Upper lobe of left lung (tissue), 4 donors: ENCODE results near the gene ARID3A.

Source experiments
- EP300 ChIP-seq, 4 donors: sonication (generic); formaldehyde crosslinking; IDR thresholded peaks; one replicate each; pipeline ENCODE4 v1.5.1; 2017; ENCODE audit warnings: antibody characterized with exemption in 4 of 4, control low read depth in 2 of 4
- POLR2A ChIP-seq, 4 donors: fragments of 450-650 bp; IDR thresholded peaks; one replicate each; pipeline ENCODE4 v1.5.1; 2016 to 2017; ENCODE audit warnings: antibody characterized with exemption in 4 of 4, mild to moderate bottlenecking in 2 of 4
- POLR2AphosphoS5 ChIP-seq, 2 donors: sonication (generic); formaldehyde crosslinking; IDR thresholded peaks; one replicate each; pipeline ENCODE4 v1.5.1; 2017; ENCODE audit warnings: antibody characterized with exemption in 2 of 2
- TF ChIP-seq, protein P1 (sequence below), 6 experiments: fragments of 450-650 bp in 4 of 6; fragments of 200-600 bp in 2 of 6; sonication (generic) in 2 of 6; IDR thresholded peaks; one replicate each; pipeline ENCODE4 v1.5.1; 2016 to 2019; ENCODE audit warnings: antibody characterized with exemption in 6 of 6

DNA sequence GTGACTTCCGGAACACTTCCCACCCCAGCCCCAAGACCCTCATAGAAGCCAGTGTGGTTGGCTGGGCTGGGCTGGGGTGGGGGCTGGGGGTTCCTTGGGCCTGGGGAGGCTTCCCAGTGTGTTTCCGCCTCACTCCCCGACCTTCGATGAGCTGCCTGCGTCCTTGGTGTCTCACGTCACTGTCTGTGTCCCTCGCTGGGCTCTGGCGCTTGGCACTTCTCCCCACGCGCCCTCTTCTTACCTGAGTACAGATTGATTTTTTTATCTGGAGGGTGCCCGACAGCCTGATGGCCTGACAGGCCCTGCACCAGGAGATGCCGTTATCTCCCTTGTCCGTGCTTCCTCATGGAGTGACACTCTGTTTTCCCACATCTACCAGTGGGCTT, 66.8 kb downstream of the ARID3A start:
- TF ChIP-seq POLR2A (IDR thresholded peaks at IDR 0.05) (no peak), POLR2AphosphoS5 (IDR thresholded peaks at IDR 0.05) (no peak), EP300 (IDR thresholded peaks at IDR 0.05) (no peak)
- TF ChIP-seq, protein P1, sequence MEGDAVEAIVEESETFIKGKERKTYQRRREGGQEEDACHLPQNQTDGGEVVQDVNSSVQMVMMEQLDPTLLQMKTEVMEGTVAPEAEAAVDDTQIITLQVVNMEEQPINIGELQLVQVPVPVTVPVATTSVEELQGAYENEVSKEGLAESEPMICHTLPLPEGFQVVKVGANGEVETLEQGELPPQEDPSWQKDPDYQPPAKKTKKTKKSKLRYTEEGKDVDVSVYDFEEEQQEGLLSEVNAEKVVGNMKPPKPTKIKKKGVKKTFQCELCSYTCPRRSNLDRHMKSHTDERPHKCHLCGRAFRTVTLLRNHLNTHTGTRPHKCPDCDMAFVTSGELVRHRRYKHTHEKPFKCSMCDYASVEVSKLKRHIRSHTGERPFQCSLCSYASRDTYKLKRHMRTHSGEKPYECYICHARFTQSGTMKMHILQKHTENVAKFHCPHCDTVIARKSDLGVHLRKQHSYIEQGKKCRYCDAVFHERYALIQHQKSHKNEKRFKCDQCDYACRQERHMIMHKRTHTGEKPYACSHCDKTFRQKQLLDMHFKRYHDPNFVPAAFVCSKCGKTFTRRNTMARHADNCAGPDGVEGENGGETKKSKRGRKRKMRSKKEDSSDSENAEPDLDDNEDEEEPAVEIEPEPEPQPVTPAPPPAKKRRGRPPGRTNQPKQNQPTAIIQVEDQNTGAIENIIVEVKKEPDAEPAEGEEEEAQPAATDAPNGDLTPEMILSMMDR (IDR thresholded peaks at IDR 0.05), result no peak
